Measurements from ENCODE around the gene MEAF6.
"Not testable (repeated sequence)": the region's sequence is repeated elsewhere in the genome, so short reads cannot be mapped to it uniquely, and the experiment has no call there.

- TF ChIP-seq CTCF (IDR thresholded peaks at IDR 0.05 in 8 of 11, conservative IDR thresholded peaks at IDR 0.05 in 3 of 11); POLR2A (IDR thresholded peaks at IDR 0.05): not testable (repeated sequence)
- peak in 2 of 3 donors; percentile 46 to 69 for TF ChIP-seq POLR2AphosphoS5 (IDR thresholded peaks at IDR 0.05)
Measured at GRCh38 chr1:37518929-37519328, 4.4 kb upstream of the MEAF6 start.

Data from spleen (tissue), 7 donors.